ENCODE results near the gene FRK.

DNA sequence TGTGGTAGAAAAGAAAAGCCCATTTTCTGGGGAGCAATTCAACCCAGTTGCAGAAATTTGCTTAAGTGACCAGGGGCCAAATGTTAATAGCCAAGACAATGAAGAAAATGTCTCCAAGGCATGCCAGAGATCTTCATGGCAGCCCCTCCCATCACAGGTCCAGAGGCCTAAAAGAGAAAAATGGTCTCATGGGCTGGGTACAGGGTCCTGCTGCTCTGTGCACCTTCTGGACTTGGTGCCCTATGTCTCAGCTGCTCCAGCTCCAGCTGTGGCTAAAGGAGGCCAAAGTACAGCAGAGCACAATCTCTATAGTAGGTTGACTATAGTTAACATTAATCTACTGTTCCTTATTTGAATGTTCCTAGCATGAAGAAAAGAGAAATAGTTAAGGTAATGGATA is 44.7 kb downstream of the FRK start:
- TF ChIP-seq, protein P1, sequence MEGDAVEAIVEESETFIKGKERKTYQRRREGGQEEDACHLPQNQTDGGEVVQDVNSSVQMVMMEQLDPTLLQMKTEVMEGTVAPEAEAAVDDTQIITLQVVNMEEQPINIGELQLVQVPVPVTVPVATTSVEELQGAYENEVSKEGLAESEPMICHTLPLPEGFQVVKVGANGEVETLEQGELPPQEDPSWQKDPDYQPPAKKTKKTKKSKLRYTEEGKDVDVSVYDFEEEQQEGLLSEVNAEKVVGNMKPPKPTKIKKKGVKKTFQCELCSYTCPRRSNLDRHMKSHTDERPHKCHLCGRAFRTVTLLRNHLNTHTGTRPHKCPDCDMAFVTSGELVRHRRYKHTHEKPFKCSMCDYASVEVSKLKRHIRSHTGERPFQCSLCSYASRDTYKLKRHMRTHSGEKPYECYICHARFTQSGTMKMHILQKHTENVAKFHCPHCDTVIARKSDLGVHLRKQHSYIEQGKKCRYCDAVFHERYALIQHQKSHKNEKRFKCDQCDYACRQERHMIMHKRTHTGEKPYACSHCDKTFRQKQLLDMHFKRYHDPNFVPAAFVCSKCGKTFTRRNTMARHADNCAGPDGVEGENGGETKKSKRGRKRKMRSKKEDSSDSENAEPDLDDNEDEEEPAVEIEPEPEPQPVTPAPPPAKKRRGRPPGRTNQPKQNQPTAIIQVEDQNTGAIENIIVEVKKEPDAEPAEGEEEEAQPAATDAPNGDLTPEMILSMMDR (IDR thresholded peaks at IDR 0.05), result no peak
- no peak for TF ChIP-seq POLR2A (IDR thresholded peaks at IDR 0.05)

Measured in testis (tissue), 2 donors.